HFF-Myc (cell line): ENCODE data around the gene RIN3.

ENCODE experiments used
- DNase-seq: peaks from one replicate; pipeline ENCODE4 v3.0.0-alpha.2; 2011; ENCODE audit warnings: low read depth; ENCODE audit errors: extremely low read depth
- H3K4me3 ChIP-seq: replicated peaks from 2 replicates; pipeline ENCODE4 v1.5.1; 2011; ENCODE audit warnings: low read depth, mild to moderate bottlenecking, control low read depth, low read length
- CTCF ChIP-seq: IDR thresholded peaks from 2 replicates; pipeline ENCODE4 v1.5.1; 2012; ENCODE audit warnings: mild to moderate bottlenecking, low read depth, low read length, control low read depth; ENCODE audit errors: missing control alignments

The RIN3 gene

GRCh38 chr14:92561906-92562479 lies 48.4 kb downstream of the RIN3 start:
- TF ChIP-seq CTCF: no peak
- no peak for DNase-seq
- no peak overlapping the region for H3K4me3 ChIP-seq

- no peak overlapping the region for H3K4me3 ChIP-seq
- no peak for TF ChIP-seq CTCF
- DNase-seq: no peak
Measured at GRCh38 chr14:92563359-92563758, 49.8 kb downstream of the RIN3 start.

GRCh38 chr14:92563765-92564285 lies 50.2 kb downstream of the RIN3 start:
- no peak for DNase-seq
- H3K4me3 ChIP-seq: no peak overlapping the region
- no peak for TF ChIP-seq CTCF

GRCh38 chr14:92564344-92565039 lies 50.9 kb downstream of the RIN3 start:
- H3K4me3 ChIP-seq: no peak overlapping the region
- no peak for TF ChIP-seq CTCF
- DNase-seq: no peak

- DNase-seq: no peak
- no peak for TF ChIP-seq CTCF
- H3K4me3 ChIP-seq: no peak overlapping the region
Measured at GRCh38 chr14:92565040-92565717, 51.6 kb downstream of the RIN3 start.

GRCh38 chr14:92565718-92566115 lies 52.1 kb downstream of the RIN3 start:
- no peak for TF ChIP-seq CTCF
- H3K4me3 ChIP-seq: no peak overlapping the region
- DNase-seq: no peak
